Measurements from ENCODE around the gene CRYGC. TPM values are rescaled to one million over a fixed set of nuclear protein-coding genes. Genes with fewer than 3 reads are reported as not detected.
A peak's percentile ranks its signal among the peaks of the same experiment; 100 is the strongest.

Gene CRYGC
- total RNA-seq, 3 donors from 2014 or later = not detected

DNA sequence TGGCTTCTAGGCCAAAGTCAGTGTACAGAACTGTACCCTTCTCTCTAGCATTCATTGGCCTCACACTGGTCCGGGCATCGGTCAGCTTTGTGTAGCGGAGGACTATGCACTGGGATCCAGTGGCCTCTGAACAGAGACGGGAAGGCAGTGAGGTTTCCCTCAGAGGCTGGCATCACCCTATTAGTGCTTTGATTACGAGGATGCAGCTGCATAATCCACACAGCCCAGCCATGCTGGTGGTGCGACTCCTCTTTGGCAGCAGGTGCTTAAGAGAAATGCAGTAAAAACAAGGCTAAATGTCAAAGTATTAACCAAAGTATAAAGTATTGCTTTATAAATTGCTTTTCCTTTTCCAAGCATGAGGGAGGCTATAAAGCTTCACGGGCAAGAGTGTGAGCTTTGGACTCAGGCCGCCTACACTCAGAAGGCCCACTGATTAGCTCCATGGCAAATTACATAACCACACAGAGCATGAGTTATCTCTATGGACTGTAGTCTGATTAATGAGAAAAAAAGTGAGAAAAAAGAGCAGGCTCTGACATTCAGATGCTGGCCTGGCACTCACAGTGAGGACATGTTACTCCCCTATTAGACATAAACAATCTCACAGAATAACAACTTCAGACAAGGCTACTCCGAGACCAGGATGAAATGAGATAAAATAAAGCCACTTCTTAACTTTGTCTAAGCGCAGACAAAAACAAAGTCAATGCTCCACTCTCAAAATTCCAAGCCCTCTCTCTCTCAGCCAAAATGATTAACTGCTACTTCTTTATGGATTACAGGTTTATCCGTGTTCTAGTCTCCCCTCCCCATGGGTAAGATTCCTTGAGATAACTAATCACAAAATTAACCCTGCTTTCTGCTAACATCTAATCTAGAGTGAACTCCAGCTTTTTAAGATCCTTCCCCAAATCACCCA is 6.4 kb upstream of the CRYGC start:
- intact Hi-C loops (cut with DNase I, micrococcal nuclease) = no loop called here
- TF ChIP-seq, protein P1, sequence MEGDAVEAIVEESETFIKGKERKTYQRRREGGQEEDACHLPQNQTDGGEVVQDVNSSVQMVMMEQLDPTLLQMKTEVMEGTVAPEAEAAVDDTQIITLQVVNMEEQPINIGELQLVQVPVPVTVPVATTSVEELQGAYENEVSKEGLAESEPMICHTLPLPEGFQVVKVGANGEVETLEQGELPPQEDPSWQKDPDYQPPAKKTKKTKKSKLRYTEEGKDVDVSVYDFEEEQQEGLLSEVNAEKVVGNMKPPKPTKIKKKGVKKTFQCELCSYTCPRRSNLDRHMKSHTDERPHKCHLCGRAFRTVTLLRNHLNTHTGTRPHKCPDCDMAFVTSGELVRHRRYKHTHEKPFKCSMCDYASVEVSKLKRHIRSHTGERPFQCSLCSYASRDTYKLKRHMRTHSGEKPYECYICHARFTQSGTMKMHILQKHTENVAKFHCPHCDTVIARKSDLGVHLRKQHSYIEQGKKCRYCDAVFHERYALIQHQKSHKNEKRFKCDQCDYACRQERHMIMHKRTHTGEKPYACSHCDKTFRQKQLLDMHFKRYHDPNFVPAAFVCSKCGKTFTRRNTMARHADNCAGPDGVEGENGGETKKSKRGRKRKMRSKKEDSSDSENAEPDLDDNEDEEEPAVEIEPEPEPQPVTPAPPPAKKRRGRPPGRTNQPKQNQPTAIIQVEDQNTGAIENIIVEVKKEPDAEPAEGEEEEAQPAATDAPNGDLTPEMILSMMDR (IDR thresholded peaks at IDR 0.05) = no peak
- DNase-seq (peak in 1 of 3 donors; percentile 25), ATAC-seq (peak; percentile 73)
- no peaks in the 10 kb centered on the region for H3K9me3 ChIP-seq
- H3K36me3 ChIP-seq (ENCODE audit: low read depth) = no peaks in the 10 kb centered on the region
- no peaks in the 10 kb centered on the region for H3K4me1 ChIP-seq (ENCODE audit: low read depth)
- no peak overlapping the region for H3K4me3 ChIP-seq

DNA sequence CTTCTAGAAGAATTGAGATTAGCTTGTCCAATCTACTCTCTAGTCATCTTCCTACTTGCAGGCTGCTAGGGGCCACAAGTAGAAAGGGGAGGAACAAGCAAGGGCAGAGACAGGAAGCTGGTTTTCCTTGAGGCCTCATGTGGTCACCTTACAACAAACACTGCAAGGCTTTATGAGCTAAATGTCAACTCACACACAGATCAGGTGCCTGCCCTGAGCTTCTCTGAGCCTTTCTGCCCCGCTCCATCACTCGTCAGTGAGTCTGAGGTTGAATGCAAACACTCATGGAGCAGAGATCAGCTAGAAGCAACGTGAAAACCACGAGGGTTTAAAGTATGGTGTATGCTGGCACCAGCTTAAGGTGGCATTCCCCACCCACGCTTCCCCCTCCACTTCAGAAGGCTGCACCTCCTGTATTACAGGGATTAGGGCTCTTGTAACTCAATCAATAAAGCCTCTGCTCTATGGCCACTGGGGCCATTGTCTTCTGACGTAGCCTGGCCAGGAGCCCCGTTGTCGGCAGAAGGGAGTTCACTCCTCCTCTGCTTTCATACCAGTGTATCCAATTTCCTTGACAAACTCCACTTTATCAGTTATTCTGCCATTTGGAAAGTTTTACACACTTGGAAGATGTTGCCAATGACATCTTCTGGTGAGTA is 5.4 kb upstream of the CRYGC start:
- TF ChIP-seq, protein P1 (IDR thresholded peaks at IDR 0.05) = no peak
- Histone ChIP-seq H3K4me1 (ENCODE audit: low read depth) (peaks cover 7% of the 10 kb centered on the region), H3K36me3 (ENCODE audit: low read depth) (no peaks in the 10 kb centered on the region), H3K4me3 (no peak overlapping the region), H3K9me3 (no peaks in the 10 kb centered on the region)
- ATAC-seq (no peak), DNase-seq (no peak)
- intact Hi-C loops (cut with DNase I, micrococcal nuclease) = no loop called here

GRCh38 chr2:208130712-208131110 is 1.1 kb upstream of the CRYGC start:
- H3K4me3 ChIP-seq = no peak overlapping the region
- intact Hi-C loops (cut with DNase I, micrococcal nuclease) = no loop called here

GRCh38 chr2:208128136-208128535 is 1.5 kb downstream of the CRYGC start:
- no peak overlapping the region for H3K4me3 ChIP-seq
- no peak for DNase-seq

More at GRCh38 chr2:208130712-208131110, 1.1 kb upstream of the CRYGC start:
- ATAC-seq (no peak), DNase-seq (no peak)
- H3K9me3 ChIP-seq = no peaks in the 10 kb centered on the region
- peaks cover 12% of the 10 kb centered on the region for H3K4me1 ChIP-seq (ENCODE audit: low read depth)
- TF ChIP-seq, protein P1 (IDR thresholded peaks at IDR 0.05) = no peak
- no peaks in the 10 kb centered on the region for H3K36me3 ChIP-seq (ENCODE audit: low read depth)

DNA sequence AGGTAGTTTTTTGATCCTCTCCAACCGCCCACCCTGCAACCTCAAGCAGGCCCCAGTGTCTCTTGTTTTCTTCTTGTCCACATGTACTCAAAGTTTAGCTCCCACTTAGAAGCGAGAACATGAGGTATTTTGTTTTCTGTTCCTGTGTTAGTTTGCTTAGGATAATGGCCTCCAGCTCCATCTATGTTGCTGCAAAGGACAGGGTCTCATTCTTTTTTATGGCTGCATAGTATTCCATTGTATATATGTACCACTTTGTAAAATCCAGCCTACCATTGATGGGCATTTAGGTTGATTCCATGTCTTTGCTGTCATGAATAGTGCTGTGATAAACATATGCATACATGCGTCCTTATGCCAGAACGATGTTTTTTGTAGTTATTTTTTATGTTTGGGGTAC is 2.5 kb downstream of the CRYGC start:
- ATAC-seq = no peak
- Histone ChIP-seq H3K36me3 (ENCODE audit: low read depth) (no peaks in the 10 kb centered on the region), H3K4me3 (no peak overlapping the region), H3K4me1 (ENCODE audit: low read depth) (peaks cover 12% of the 10 kb centered on the region), H3K9me3 (no peaks in the 10 kb centered on the region)
- intact Hi-C loops (cut with DNase I, micrococcal nuclease) = no loop called here
- DNase-seq = no peak
- TF ChIP-seq, protein P1 (IDR thresholded peaks at IDR 0.05) = no peak

More at GRCh38 chr2:208128136-208128535, 1.5 kb downstream of the CRYGC start:
- Histone ChIP-seq H3K36me3 (ENCODE audit: low read depth) (no peaks in the 10 kb centered on the region), H3K4me1 (ENCODE audit: low read depth) (peaks cover 12% of the 10 kb centered on the region), H3K9me3 (no peaks in the 10 kb centered on the region)
- no peak for ATAC-seq
- TF ChIP-seq, protein P1 (IDR thresholded peaks at IDR 0.05) = no peak
- intact Hi-C loops (cut with DNase I, micrococcal nuclease) = no loop called here
